GM19397 (cell line): Measurements from ENCODE around the gene NFILZ.
"Not testable (repeated sequence)": the region's sequence is repeated elsewhere in the genome, so short reads cannot be mapped to it uniquely, and the experiment has no call there.

Experiments used
- ATAC-seq: cut with Tn5 transposase; IDR thresholded peaks from one replicate; pipeline ENCODE4 v1.9.1; 2021; ENCODE audit warnings: mild to moderate bottlenecking, moderate library complexity; ENCODE audit not compliant: unreplicated experiment

Gene NFILZ

DNA sequence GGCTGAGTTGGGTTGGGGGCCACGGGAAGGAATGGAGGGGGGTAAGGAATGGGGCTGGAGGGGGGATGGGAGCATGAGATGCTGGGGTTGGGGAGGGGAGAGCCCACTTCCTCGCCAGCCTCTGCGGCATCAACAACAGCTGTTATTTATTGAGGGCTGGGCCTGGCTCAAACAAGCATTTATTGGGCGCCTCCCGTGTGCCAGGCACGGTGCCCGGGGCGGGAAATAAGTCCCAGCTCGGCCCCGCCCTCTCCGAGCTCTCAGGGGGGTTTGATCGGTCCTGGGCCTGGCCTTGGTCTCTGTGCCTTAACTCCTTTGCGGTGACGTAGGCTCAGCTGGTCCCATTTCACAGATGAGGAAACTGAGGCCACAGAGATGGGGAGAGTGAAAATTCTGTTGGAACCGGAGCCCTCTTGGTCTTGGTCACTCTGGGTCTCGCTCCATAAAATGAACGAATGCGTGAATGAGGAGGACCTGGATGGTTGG is 19.0 kb upstream of the NFILZ start:
- ATAC-seq, result no peak

DNA sequence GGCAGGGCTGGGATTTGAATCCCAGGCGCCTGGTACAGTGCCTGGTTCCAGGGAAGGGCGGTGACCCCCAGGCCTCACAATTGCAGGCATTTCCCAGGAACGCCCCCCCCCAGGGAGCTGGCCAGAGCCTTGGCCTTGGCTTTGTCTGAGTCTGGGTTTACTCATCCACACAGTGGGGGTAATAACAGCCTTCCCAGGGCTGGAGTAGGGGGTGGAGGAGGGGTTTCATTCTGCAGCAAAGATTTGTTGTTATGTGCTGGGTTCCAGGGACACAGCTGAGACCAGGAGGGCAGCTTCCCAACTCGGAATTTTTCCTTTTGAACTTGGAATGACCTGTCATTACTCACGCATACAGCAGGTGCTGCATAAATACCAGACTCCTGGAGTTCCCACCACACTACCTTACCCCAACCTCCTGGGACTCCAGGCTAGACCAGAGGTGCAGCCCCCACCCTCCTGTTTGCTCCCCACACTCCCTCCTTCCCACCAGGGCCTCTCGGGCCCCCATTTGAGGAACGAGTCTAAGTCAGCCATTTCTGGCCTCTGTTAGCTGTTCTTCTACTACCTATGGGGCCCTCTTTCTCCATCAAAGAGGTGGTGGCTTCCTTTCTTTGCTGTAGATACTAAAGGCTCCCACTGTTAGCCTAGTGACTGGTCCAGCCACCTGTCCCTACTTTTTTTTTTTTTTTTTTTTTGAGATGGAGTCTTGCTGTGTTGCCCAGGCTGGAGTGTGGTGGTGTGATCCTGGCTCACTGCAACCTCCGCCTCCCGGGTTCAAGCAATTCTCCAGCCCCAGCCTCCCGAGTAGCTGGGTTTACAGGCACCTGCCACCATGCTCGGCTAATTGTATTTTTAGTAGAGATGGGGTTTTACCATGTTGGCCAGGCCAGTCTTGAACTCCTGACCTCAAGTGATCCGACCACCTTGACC is 18.3 kb upstream of the NFILZ start:
- ATAC-seq, result no peak

DNA sequence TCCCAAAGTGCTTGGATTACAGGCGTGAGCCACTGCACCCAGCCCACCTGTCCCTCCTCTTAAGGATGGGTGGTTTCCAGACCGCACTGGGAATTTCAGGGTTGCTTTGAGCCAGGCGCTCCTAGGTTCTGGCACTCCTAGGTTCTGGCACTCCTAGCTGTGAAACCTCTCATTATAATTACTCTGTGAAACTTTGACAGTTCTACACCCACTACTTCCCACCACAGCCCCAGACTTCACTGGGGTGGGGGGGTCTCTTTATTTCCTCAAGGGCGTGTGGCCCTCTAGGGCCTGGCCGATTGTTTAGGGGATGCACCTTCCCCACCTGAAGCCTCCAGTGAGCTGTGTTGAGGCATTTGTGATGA is 17.6 kb upstream of the NFILZ start:
- no peak for ATAC-seq

DNA sequence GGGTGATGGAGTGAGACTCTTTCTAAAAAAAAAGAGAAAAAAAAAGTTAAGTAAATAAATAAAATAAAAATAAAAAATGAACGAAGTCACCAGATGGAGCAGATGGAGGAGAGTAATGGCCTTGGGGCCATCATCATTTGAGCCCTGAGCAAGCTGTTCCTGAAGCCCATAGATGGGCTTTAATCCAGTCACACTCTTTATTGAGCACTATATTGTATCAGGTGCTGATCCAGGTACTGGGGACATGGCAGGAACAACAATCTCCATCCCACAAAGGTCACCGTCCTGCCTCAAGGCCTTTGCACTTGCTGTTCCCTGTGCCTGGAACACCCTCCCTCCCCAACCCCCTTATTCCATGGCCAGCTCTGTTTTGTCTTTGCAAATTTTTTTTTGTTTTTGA is 16.0 kb upstream of the NFILZ start:
- no peak for ATAC-seq

DNA sequence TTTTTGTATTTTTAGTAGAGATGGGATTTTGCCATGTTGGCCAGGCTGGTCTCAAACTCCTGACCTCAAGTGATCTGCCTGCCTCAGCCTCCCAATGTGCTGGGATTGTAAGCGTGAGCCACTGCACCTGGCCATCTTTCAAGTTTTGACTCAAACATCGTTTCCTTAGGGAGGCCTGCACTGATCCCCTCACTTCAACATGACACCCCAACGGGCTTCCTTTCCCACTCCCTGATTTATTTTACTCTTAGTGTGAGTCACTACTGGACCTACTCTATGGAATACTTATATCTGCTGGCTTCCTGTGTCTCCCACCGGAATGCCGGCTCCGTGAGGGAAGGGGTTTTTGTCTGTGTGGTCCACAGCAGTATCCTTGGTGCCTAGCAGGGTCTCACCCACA is 15.4 kb upstream of the NFILZ start:
- no peak for ATAC-seq

DNA sequence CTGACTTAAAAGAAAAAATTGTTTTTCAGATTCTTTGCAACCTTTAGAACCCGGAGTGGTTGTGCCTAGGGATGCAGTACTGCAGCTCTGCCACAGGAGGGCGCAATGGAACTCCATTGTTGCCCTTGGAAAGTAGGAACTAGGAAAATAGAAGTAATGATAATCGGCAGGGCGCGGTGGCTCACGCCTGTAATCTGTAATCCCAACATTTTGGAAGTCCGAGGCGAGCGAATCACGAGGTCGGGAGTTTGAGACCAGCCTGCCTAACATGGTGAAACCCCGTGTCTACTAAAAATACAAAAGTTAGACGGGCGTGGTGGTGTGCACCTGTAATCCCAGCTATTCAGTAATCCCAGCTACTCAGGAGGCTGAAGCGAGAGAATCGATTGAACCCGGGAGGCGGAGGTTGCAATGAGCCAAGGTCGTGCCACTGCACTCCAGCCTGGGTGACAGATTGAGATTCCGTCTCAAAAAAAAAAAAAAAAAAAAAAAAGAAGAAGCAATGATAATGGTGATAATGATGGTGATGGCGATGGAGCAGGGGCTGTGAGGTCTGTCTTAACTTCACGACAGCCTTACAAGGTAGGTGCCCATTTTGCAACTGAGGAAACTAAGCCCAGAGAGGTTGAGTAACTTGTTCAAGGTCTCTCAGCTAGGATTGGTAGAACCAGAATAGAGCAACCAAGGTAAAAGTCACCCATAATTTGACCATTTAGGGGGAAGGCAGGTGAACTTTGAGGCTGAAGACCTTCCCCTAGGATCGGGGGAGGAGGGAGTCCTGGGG is 14.4 kb upstream of the NFILZ start:
- ATAC-seq, result no peak

DNA sequence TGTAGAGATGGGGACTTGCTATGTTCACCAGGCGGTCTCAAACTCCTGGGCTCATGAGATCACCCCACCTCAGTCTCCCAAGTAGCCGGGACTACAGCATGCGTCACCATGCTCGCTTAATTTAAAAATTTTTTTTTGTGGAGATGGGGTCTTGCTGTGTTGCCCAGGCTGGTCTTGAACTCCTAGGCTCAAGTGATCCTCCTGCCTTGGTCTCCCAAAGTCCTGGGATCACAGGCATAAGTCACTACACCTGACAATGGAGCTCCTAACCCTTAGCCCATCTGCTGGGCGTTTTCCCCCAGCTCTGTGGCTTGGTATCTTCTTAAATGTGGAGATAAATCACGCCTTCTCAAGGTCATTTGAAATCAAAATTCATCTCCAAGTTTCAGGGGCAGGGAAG is 13.6 kb upstream of the NFILZ start:
- no peak for ATAC-seq

DNA sequence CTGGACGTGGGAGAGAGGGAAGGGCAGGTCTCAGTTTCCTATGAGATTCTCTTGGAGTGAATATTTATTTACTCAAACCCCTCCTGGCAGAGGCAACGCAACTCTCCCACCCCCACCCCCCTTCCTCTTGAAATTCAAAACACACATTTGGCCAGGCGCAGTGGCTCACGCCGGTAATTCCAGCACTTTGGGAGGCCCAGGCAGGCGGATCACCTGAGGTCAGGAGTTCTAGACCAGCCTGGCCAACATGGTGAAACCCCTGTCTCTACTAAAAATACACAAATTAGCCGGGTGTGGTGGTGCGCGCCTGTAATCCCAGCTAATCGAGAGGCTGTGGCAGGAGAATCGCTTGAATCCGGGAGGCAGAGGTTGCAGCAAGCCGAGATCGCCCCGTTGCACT is 13.1 kb upstream of the NFILZ start:
- not testable (repeated sequence) for ATAC-seq

DNA sequence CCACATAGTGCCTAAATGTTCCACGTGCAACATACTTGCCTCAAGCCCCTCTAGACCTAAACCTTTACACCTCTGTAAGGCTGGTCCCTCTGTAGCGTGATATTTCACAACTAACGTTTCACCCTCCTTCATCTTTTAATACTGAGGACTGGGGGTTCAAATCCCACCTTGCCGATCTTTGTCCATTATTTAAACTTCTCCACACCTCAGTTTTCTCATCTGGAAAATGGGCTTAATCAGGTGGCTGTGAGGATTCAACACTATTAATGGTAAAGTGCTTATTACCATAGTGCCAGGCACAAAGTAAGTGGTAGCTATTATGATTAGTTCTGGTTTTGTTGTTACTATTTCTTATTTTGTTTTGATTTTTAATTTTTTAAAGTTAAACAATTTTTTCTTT is 12.4 kb upstream of the NFILZ start:
- no peak for ATAC-seq

DNA sequence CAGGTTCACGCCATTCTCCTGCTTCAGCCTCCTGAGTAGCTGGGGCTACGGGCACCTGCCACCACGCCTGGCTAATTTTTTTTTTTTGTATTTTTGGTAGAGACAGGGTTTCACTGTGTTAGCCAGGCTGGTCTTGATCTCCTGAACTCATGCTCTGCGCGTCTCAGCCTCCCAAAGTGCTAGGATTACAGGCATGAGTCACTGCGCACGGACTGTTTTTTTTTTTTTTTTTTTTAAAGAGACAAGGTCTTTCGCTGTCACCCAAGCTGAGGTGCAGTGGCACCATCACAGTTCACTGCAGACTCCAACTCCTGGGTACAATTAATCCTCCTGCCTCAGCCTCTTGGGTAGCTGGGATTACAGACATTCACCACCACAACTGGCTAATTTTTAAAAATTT is 11.7 kb upstream of the NFILZ start:
- ATAC-seq, result no peak

DNA sequence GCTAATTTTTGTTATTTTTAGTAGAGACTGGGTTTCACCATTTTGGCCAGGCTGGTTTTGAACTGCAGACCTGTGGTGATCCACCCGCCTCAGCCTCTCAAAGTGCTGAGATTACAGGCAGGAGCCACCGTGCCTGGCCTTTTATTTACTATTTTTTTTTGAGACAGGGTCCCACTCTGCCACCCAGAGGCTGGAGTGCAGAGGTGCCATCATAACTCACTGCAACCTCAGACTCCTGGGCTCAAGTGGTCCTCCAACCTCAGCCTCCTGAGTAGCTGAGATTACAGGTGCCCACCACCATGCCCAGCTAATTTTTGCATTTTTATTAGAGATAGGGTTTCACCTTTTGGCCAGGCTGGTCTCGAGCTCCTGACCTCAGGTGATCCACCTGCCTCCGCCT is 7.5 kb upstream of the NFILZ start:
- not testable (repeated sequence) for ATAC-seq

DNA sequence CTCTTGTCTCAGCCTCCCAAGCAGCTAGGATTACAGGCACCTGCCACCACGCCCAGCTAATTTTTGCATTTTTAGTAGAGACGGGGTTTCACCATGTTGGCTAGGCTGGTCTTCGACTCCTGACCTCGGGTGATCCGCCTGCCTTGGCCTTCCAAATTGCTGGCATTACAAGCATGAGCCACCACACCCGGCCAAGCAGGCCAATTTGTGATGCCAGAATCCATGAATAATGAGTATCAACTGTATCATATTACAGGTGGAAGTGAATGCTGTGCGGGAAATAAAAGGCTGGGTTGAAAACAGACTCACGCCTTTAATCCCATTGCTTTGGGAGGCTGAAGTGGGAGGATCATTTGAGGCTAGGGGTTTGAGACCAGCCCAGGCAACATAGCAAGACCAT is 3.6 kb upstream of the NFILZ start:
- no peak for ATAC-seq

DNA sequence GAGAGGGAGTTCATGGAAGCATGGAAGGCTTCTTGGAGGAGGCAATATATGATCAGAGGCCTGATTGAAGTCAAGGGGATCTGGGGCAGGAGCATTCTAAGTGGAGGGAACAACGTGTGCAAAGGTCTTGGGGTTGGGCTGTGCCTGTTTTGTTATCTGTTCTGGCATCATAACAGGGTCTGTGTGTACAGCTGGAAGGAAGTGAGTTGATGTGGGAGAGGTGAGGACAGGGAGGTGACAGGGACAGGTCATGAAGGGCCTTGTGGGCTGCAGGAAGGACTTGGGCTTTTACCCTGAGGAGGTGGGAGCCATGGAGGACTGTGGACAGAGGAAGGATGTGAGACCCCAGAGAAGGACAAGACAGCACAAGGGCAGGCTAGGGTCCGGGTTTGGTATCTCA is 1.2 kb upstream of the NFILZ start:
- no peak for ATAC-seq

DNA sequence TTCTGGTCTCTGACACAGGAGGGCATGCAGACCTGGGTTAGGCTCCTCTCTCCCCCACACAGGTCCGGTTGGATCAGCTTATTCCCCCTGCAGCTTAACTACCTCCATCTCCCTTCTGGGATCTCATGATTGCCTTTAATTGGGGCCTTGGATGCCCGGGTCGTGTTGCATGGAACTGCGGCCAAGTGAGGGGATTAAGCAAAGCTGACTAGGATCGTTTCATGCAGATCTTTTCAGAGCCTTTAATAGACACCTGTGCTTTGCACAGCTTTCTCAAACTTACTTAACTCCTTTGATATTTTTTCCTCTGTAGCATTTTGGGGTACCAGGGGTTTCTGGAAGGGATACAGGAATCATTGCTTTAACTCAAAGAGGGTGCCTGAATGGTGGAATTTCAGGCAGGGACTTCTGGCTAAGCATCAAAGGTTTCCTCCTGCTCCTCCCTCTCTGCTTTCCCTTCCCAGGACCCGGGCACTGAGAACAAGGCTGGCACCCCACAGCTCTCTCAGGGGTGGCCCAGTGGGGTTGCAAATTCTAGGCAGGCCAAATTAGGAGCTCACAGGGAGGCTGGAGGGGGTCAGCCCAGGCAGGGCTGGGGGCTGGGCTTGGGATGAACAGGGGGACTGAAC is 477 bp downstream of the NFILZ start:
- no peak for ATAC-seq

DNA sequence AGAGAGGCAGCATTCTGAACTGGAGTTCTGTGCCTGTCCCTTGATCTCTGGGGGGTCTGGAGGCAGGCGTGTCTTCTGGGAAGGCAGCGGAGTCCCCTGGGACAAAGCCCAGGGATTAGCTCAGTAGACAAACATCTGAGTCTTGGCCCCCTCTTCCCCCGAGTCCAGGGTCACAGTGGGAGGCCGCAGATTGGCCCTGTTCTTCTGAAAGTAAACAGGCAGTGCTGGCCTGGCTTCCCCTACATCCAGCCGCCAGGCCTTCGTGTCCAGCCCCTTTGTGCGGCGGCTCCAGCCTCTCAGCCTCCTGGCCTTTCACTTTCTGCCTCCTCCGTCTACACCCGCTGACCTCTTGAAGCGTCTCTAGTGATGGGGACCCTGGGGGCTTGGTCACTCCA is 989 bp downstream of the NFILZ start:
- ATAC-seq, result no peak

DNA sequence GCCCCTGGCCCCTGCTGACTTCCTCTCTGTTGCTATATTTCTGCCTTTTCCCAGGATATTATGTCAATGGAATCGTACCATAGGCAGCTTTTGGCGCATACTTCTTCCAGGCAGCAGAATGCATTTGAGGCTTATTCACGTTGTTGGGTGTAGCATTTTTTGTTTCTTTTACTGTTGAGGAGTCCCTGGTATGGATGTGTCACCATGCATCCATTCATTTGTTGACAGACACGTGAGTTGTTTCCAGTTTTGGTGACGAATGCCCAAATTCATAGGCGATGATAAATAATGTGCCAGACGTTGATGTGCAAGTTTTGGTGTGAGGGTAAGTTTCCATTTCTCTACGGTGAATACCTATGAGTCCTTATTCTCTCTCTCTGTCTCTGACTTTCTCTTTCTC is 5.0 kb downstream of the NFILZ start:
- ATAC-seq, result no peak

DNA sequence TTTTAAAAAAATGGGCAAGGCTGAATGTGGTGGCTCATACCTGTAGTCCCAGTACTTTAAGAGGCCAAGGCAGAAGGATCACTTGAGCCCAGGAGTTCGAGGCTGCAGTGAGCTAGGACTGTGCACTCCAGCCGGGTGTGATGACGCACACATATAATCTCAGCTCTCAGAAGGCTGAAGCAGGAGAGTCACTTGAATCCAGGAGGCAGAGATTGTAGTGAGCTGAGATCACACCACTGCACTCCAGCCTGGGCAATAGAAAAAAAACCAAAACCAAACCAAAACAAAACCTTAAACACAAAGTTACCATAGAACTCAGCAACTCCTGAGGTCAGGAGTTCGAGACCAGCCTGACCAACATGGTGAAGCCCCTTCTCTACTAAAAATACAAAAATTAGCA is 6.6 kb downstream of the NFILZ start:
- not testable (repeated sequence) for ATAC-seq

DNA sequence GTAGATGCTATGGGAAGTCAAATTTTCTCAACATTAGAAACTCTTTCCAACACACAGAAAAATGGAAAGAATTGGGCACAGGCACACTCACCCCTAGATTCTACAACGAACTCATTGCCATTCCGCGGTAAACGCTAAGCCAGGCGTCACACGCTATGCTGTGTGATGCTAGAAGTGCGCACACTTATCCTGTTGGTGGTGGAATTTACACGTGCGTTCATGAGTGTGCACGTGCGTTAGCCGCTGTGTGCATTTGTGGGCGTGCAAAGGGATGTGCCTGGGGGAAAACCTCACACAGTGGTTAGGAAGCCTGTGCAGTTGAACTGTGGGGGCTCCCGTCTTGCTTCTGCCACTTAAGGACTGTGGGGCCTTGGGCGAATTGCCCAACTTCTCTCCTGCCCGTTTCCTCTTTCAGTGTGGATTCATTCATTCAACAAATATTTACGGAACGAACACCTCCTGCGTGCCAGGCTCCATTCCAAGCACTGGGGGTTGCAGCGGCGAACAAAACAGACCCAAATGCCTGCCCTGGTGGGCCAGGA is 7.7 kb downstream of the NFILZ start:
- no peak for ATAC-seq

DNA sequence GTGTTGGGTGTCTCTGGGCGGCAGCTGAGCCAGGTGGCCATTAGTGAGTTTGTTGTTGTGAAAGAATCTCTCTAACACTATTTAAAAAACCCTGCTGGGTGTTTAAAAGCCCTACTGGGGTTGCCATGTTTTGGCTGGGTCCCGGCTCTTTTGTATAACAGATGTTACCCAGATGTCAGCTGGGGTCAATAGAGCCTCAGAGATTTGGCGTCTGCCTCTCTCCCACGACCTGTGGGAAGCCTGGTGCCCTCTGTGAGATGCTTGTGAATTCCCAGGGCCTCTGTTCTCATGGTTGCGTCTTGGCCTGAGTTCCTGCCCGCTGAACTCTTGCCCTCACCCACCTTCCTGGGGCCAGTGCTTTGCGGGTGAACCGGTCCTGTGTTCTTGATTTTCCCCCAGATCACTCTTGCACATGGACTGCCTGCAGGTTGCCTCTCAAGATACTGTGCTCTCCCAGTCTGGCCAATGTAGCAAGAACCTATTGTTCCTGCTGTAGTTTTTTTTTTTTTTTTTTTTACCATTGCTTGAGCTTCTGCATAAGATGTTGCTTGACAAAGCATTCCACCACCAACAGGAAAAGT is 9.5 kb downstream of the NFILZ start:
- no peak for ATAC-seq

DNA sequence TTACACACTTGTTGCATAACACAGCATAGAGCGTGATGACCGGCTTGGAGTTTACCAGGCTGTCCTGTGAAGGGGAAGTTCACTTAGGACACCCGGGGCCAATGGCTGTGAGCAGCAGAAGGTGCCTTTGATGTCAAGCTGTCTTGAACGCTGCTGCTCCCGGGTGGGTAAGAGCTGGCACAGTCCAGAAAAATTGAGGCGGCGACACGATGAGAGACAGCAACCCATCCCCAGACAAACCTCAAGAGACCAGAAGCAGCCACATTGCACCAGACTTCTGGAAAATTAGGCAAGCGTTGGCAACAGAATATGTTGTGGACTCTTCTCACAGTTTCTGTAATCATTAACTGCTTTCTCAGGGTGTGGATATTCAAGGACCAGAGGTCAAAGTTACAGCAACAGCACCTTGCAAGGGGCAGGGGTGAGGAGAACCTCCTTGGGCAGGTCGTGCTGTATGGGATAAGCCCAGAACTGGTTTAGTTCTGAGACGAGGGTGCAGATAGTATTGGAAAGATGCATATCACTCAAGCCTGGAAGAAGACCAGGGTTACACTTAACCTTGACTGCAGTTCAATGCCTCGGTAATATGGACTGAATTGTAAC is 10.1 kb downstream of the NFILZ start:
- ATAC-seq, result no peak
